Stomach (tissue), 4 donors: ENCODE data around the gene AGAP1.

Source experiments
- CTCF ChIP-seq, 7 experiments: fragments of 450-650 bp in 4 of 7; fragments of 200-600 bp in 3 of 7; sonication (generic) in 3 of 7; IDR thresholded peaks; one replicate each; pipeline ENCODE4 v1.5.1; 2016 to 2019; ENCODE audit warnings: antibody characterized with exemption in 7 of 7, control low read depth in 2 of 7, mild to moderate bottlenecking in 1 of 7
- EP300 ChIP-seq: sonication (generic); formaldehyde crosslinking; IDR thresholded peaks from one replicate; pipeline ENCODE4 v1.6.1; 2017; ENCODE audit warnings: antibody characterized with exemption
- POLR2A ChIP-seq, 4 donors: fragments of 450-650 bp; IDR thresholded peaks; one replicate each; pipeline ENCODE4 v1.6.1; 2016; ENCODE audit warnings: antibody characterized with exemption in 4 of 4, control low read depth in 2 of 4, mild to moderate bottlenecking in 1 of 4, moderate library complexity in 1 of 4
- POLR2AphosphoS5 ChIP-seq, 3 donors: sonication (generic); formaldehyde crosslinking; IDR thresholded peaks; one replicate each; pipeline ENCODE4 v1.6.1; 2016; ENCODE audit warnings: antibody characterized with exemption in 3 of 3

- TF ChIP-seq POLR2A (IDR thresholded peaks at IDR 0.05): no peak
- no peak for TF ChIP-seq CTCF (IDR thresholded peaks at IDR 0.05)
- TF ChIP-seq EP300: no peak
- TF ChIP-seq POLR2AphosphoS5 (IDR thresholded peaks at IDR 0.05): no peak
Observed at GRCh38 chr2:236117401-236117800, 623.6 kb downstream of the AGAP1 start.
